ENCODE results near the gene VOPP1. TPM values are rescaled to one million over a fixed set of nuclear protein-coding genes. Genes with fewer than 3 reads are reported as not detected.

Gene VOPP1
- total and polyA plus RNA-seq, 2 donors (not counting 3 experiments of a cell fraction or from before 2014, with no cell fraction given), result 85.6 to 154 TPM

GRCh38 chr7:55490099-55490498, 82.2 kb downstream of the VOPP1 start:
- TF ChIP-seq FOS (IDR thresholded peaks at IDR 0.05; ENCODE audit: borderline replicate concordance, insufficient read depth, low read length) (no peak), MYC (IDR thresholded peaks at IDR 0.05; ENCODE audit: low read depth, low read length) (no peak), JUN (IDR thresholded peaks at IDR 0.05; ENCODE audit: borderline replicate concordance, insufficient read depth, insufficient read length, low read depth) (no peak), EZH2 (IDR thresholded peaks at IDR 0.05; ENCODE audit: borderline replicate concordance, low read depth, low read length, severe bottlenecking) (no peak), CTCF (IDR thresholded peaks at IDR 0.05; ENCODE audit: extremely low read depth in 1 of 2, insufficient read depth in 1 of 2, low read depth in 1 of 2, low read length in 2 of 2) (no peak), POLR2A (IDR thresholded peaks at IDR 0.05; ENCODE audit: low read depth, low read length) (no peak), POLR2AphosphoS5 (IDR thresholded peaks at IDR 0.05; ENCODE audit: insufficient read depth, low read depth, low read length) (no peak), GATA2 (IDR thresholded peaks at IDR 0.05; ENCODE audit: insufficient read depth, insufficient read length, low read depth, low read length) (no peak)
- TF ChIP-seq, protein P1, sequence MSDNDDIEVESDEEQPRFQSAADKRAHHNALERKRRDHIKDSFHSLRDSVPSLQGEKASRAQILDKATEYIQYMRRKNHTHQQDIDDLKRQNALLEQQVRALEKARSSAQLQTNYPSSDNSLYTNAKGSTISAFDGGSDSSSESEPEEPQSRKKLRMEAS (IDR thresholded peaks at IDR 0.05; ENCODE audit: insufficient read depth, insufficient read length), result no peak
- Histone ChIP-seq H3K36me3 (ENCODE audit: control insufficient read depth in 2 of 2, extremely low read depth in 1 of 2, insufficient read depth in 2 of 2, low read length in 2 of 2) (peaks cover 0 to 32% of the 10 kb centered on the region in 2 experiments), H3K27ac (ENCODE audit: insufficient read depth, low read depth, low read length) (no peak overlapping the region), H3K9me3 (replicated peaks; ENCODE audit: control insufficient read depth, insufficient read depth, low read length) (no peaks in the 10 kb centered on the region), H4K20me1 (replicated peaks; ENCODE audit: control insufficient read depth, extremely low read depth, insufficient read depth, low read length) (no peaks in the 10 kb centered on the region), H3K9ac (replicated peaks; ENCODE audit: extremely low read depth, insufficient read depth, low read length) (no peak overlapping the region), H3K4me3 (replicated peaks in 1 of 3; ENCODE audit: insufficient read depth in 1 of 3, low read depth in 1 of 3, low read length in 3 of 3) (no peak overlapping the region), H3K79me2 (ENCODE audit: control insufficient read depth, insufficient read depth, low read length) (peaks cover 8% of the 10 kb centered on the region), H2AFZ (ENCODE audit: low read depth, low read length) (no peak overlapping the region), H3K4me1 (ENCODE audit: control insufficient read depth, extremely low read depth, insufficient read depth, low read length) (no peaks in the 10 kb centered on the region), H3K9me1 (replicated peaks; ENCODE audit: control insufficient read depth, extremely low read depth, insufficient read depth, low read length) (no peaks in the 10 kb centered on the region), H3K27me3 (ENCODE audit: control insufficient read depth in 2 of 2, insufficient read depth in 2 of 2, low read length in 2 of 2) (no peaks in the 10 kb centered on the region), H3K4me2 (ENCODE audit: insufficient read depth, low read length) (no peak overlapping the region)
- no TSS peak for BruUV-seq (replicated peaks)
- FAIRE-seq, result no peak
- no peak for DNase-seq (ENCODE audit: low read depth, low spot score)
- ChIA-PET POLR2A (no interaction called here), CTCF (no interaction called here)
- intact Hi-C loops (cut with micrococcal nuclease) (no loop called here), dilution Hi-C loops (cut with MboI; ENCODE audit: extremely low pct_ligation_motif_present, low sequenced_read_pairs) (no loop called here)
